M059J (cell line): ENCODE measurements around the gene GP5. TPM values are rescaled to one million over a fixed set of nuclear protein-coding genes. Genes with fewer than 3 reads are reported as not detected.

ENCODE experiments used
- DNase-seq: peaks from one replicate; pipeline ENCODE4 v3.0.0-alpha.2; 2012; ENCODE audit warnings: low read depth
- total RNA-seq: library from RNA; depleted of rRNA; stranded (reverse); fragments of >200 nt; shearing (Covaris generic); gene quantifications from 2 replicates; pipeline ENCODE4 v1.2.3, GENCODE V29; 2014

The GP5 gene
- total RNA-seq, 1 experiment from 2014 or later = 0.12 TPM

DNA sequence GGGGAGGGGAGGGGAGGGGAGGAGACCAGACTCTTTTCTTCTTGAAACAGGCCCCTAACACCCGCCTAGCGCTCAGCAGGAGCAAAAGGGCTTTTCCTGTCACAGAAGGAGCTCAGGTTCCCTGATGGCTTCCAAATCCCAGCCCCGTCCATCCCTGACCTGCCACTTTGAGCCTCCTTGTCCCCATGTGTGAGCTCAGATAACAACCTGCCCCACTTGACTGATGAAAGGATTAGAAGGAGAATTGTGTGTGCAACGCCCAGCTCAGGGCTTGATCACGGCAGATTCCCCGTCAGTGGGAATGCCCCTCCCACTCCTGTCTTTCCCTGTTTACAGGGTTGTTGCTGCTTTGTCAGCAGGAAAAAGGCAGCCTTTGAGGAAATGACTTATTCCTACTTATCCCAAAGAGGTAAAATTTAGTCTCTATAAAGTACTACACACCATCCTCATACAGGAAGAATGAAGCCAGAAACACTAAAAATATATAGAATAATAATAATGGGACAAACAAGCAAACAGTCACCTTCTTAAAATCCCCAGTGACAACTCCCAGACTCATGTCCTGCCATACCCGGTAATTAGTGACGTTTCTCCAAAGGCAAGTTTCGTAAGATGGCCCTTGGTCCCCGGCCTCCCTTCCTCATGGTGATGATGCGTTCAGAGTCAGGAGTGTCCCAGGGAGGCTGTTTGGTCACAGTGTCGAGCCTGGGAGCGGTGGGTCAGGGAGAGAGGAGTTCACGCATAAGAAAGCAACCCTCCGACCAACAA is 23.4 kb downstream of the GP5 start:
- DNase-seq = no peak

DNA sequence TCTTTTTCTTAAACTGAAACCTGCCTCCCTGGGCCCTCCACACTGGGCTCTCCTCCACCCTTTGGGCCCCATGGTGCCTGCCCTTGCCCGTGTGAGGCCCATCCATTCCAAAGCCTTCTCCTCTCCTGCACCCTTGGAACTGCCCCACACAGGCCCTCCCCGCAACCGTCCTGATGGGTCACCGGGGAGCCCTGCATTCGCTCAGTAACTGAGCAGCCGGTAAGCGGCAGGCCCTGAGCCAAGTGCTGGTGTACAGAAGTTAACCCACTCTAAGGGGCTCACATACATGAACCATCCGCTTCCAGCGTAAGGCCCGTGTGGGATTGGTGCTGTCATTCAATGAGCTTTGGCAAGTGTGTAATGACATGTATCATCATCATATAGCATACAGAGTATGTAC is 24.1 kb downstream of the GP5 start:
- DNase-seq = no peak

DNA sequence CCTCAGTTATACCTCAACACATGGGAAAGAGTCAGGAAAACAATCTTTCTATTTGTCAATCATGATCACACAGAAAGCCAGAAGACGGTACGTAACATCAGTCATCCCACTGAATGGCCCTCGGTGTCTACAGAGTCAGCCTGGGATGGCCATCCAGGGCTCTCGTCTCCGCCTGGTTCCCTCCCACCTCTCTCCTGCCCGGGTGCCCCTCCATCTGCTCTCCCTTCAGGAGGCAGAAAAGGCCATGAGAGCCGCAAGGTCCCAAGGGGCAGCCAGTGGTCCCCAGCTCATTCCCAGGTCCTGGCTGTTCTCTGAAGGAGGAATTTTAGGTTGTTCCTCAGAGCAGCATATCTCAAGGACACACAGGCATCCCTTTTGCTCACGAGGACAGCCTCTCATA is 25.2 kb downstream of the GP5 start:
- DNase-seq = no peak

DNA sequence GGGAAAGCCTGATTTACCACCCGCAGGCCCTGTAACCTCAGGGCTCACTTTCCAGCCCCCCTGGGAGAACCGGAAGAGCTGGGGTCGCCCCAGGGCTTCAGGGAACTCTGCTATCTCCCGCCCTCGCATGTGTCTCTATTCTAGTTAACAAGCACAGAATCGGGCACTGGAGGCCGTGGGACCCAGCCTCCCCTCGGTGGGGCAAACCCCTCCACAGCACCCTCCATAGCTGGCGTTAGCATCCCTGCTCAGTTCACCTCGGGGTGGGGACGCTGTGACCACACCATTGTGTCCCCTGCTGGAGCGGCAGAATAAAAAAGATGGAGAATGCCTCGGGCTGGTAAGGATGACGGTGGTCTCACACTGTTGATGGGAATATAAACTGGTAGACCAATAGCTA is 26.0 kb downstream of the GP5 start:
- no peak for DNase-seq

DNA sequence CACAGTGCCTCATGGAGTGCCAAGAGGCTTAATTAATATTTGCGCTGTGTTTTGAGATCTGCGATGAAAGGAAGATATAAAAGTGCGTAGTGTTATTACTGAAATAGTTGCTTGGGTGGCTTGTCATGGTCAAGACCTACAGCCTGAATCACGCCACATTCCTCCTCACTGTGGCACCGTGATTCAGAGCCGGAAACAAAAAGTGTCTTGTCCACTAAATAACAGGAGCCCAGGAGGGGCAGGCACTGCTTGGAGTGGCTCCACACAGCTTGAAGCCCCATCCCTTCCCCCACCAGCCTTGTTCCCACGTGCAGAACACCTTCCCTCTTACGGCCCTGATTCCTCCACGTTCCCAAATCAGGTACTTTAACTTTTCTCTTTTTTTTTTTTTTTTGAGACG is 28.3 kb downstream of the GP5 start:
- peak; percentile 23 for DNase-seq

DNA sequence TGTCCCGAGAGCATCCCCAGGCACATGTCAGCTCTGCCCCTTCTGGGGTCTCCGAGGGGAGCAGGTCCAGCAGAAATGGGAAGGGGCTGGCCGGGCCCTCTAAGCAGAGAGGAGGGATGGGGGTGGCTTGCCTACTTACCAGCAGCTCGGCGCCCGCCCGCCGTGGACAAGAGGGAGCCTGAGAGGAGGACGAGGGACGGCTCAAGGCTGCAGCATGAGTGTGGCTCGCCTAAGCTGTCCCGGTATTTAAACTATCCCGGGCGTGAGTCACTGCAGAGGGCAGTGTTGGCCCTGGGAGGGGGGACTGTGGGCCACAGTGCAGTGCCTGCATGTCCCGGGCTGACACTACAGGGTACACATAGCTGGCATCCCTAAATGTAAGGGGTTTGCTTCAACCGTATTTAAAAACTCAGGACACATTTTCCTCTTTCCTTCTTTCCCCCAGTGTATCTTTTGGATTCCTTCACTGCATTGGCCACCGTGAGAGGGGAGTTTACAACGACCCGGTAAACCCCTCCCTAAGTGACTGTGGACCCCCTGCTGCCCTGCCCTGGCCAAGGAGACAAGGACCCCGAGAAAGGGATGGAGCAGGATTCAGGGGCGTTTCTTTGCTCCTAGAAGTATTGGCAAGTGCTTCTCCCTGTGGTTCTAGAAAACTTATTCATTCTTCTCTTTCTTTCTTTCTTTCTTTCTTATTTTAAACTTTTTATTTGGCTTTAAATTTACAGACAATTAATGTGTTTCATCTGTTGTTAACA is 29.4 kb downstream of the GP5 start, which contains the start of gene LRRC15:
LRRC15 (minus strand) TSS at position 222 of the 758 bp plus-strand sequence. CDS start 8,700 bp downstream, outside the sequence.
- peak; percentile 83 for DNase-seq

DNA sequence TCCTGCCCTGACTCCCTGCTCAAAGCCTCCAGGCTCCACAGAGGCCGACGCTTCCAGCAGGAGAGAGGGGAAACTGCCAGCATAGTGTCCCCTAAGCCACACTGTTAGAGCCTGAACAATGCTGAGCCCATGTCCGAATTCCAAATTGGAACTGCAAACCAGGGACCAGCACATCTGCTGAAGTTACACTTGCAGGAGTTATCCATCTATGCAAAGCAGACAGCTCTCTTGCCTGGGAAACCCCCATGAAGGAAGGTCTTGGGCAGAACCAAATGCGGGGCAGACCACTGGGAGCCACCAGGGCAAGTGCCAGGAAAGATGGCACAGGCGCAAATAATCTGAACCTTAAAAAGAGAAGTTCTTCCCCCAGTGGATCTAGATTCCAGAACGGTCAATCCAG is 30.1 kb downstream of the GP5 start:
- no peak for DNase-seq

DNA sequence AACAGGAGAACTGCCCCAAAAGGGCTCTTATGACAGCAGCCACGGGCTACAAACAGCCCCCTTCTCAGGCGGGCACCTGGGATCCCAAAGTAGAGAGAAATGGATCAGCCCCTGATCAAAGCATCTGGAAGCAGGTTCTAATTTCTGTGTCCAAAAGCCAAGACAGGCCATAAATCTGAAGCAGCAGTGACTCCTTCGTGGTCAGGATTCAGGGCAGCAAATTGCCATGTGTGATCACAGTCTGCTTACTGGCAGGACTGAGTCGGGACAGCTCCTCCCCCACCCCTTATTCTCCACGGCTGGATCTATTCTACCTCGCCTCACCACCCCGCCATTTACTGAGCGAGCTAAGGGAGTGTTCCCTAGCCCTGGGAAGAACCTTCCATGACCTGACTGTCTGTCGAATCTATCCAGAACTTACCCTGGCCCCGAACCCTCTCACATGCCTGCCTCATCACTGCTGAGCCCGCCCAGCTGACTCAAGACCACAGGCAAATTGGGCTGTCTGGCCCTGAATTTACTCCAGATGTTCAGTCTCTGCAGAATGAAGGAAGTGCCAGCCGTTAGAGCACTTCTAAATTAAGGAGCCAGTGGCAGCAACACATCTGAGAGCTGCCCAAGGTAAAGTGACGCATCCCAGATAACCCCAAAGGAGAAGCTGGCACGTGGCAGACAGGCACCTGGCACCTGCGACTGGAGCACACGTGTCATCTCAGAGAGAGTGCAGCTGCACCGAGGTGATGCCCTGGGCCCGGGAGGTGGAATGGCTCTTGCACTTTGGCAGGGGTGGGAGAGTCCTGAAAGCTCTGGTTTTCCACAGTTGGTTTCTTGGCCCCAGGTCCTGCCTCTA is 30.8 kb downstream of the GP5 start:
- DNase-seq = peak; percentile 60

DNA sequence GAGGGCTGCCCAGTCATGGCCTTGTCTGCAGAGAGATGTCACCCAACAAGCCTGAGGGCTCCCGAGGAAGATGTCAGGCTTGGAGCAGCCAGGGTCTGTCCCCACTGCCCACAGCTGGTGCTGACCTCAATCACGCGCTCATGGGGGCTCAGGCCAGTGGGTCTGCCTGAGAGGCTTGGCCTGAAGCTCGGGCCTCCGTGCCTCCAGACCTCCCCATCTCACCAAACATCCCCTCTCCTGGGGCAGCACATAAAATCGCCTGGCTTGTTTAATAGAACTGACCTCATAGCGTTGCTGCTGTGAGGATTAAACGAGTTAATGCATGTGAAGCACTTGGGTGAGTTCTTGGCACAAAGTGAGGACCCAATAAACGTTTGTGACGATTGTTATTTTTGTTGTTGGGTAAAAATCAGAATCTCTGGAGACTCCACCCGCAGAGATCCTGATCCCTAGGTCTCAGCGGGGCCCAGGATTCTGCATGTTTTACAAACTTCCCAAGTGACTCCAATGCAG is 33.0 kb downstream of the GP5 start:
- DNase-seq = no peak

DNA sequence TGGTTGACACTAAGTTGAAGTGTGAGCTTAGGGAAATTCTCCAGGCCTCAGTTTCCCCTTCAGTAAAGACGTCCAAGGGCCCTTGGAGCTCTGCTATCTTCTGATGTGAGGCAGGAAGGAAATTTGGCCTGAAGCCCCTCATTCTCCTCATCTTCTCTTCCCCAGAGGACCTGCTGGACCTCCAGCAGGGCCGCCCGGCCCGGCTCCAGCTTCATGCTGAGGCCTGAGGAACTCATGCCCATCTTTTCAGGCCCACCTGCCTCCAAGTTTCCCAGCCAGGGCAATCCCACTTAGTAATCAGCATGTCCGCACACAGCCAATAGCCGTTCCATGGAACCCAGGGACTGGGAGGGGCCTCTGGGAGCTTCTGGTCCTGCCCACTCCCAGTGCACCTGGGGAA is 33.5 kb downstream of the GP5 start:
- no peak for DNase-seq

DNA sequence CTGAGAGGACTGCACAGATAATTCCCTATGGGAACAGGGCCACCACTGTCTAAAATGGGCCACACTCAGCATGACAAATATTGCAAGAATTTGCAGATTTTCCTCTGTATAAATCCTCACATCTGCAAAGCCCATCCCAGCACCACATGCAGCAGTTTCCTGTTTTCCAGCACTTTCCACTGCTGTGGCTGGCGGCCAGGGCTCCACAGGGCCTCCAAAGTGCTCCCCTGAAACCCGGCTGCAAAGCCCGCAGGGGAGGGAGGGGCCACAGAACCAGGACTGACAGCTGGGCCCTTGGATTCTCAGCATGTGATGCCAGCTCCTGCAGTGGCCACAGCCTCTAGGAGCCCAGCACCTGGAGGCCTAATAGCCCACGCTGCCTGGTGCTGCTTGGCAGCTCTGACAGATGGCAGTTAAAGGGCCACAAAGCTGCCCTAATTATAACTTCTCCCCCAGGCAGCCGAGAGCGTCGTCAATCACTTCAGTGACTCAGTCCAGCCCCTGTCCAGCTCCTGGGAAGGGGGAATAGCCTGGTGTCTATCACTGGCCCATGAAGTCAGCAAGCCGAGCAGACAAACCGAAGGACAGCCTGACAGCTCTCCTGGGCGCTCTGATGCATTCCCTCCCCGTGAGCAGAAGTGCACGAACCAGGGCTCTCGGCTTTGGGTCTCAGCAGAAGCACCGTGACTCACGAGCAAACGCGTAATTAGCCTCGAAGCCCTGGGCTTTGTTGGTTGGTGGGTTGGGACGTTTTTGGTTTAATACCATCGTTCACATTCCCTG is 34.2 kb downstream of the GP5 start:
- DNase-seq = peak; percentile 98

DNA sequence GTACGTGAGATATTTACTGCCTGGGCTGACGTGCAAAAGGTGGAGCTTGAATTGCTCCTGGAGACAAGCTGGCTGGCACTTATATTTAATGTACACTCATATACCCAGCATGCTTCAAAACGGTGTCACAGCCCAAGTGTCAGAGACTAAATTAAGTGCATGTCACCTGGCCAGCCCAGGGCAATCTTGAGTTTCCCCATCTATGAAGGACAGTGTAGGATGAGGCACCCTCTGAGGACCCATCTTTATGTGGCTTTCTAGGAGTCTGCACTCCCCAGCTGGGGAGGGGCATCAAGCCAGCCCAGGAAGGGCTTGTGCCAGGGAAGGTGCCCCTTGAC is 34.8 kb downstream of the GP5 start:
- DNase-seq = no peak

DNA sequence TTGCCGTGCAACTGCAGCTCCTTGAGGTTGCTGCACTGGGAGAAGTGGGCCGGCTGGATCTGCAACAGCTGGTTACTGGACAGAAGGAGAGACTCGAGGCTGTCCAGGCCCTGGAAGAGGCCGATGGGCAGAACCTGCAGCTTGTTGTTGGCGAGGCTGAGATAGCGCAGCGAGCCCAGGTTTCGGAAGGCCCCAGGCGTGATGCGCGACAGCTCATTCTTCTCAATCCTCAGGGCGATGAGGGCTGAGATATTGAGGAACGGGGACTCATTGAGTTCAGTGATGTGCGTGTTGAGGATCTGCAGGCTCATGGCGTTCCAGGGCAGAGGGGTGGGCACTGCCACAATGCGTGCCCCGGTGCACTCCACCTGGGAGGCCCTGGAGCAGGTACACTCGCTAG is 38.5 kb downstream of the GP5 start:
- no peak for DNase-seq

DNA sequence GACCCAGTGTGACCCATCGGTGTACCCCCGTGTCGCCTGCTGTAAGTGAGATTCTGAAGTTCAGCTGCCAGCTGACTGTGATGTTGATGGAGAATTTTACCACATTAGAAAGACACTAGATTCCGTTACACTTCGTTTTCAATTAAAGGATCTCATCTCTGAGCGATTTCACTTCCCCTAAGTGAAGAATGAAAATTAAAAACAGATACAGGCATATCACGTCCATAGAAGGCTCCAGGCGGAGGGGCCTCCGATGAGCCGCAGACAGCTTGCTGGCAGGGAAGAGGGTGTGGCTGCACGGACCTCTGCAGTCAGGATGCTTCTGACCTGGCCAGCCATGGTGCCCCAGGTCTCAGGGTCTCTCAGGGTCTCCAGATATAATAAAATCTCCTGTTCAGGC is 41.4 kb downstream of the GP5 start:
- DNase-seq = no peak

DNA sequence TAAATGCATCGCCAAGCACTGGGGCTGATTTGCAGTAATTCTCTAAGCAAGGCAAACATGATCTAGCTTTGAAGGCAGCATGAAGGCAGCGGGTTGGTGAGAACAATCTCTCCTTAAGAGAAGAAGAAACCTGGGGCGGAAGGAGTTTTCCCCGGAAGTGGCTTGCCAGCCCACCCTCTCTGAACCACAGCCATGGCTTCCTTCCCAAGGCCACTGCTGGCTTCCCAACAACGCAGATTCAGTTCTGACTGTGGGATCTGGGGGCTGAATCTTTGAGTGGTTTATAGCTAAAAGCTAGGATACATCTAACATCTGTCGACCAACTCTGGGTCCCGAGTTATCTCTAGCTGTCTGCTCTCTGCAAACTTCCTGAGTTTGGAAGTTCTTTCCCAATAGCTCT is 43.7 kb downstream of the GP5 start:
- no peak for DNase-seq

DNA sequence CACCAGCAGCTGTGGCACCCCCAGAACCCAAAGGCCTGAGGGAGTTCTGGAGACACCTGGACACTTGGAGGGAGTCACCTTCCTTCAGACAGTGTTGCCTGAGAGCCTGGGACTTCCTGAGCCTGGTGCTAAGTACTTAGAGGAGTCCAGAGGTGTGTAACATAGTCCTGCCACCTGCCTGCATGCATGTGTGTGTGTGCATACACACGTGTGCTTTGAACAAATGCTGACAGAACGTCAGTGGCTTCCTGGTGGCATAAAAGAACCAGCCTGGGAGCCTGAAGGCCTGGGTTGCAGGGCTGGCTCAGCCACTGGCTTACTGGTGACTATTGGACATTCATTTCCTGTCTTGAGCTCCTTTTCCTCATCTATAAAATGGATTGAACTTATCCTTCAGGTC is 44.8 kb downstream of the GP5 start:
- no peak for DNase-seq

DNA sequence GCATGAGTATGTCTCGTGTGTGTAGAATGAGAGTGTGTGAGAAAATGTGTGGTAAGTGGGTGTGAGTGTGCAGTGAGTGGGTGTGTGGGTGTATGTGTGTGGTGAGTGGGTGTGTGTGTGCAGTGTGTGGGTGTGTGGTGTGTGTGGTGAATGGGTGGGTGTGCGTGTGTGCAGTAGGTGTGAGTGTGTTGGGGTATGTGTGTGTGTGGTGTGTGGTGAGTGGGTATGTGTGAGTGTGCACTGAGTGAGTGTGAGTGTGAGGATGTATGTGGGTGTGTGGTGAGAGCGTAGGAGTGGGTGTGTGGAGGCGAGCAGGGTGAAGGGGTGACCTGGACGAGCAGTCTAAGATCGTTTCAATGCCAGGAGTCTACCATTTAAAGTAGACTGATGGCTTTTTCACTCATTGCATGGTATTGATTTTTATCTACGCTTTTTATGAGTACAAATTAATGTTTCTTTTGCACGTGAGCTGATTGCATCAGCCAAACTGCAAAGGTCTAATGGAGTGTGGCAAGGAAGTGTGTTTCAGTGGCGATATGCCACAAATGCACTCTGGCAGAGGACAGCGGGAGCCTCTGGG is 46.3 kb downstream of the GP5 start:
- no peak for DNase-seq

DNA sequence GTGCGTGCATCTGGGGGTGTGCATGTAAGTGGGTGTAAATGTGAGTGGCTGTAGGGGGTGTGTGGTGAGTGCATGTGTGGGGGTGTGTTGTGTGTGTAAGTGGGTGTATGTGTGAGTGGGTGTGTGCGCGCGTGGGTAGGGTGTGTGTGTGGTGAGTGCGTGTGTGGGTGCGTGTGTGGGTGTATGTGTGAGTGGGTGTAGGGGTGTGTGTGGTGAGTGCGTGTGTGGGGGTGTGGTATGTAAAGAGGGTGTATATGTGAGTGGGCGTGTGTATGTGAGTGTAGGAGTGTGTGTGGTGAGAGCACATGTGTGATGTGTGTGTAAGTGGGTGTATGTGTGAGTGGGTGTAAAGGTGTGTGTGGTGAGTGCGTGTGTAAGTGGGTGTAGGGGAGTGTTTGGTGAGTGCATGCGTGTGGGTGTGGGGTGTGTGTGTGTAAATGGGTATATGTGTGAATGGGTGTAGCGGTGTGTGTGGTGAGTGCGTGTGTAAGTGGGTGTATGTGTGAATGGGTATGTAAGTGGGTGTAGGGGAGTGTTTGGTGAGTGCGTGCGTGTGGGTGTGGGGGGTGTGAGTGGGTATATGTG is 47.0 kb downstream of the GP5 start:
- DNase-seq = no peak

DNA sequence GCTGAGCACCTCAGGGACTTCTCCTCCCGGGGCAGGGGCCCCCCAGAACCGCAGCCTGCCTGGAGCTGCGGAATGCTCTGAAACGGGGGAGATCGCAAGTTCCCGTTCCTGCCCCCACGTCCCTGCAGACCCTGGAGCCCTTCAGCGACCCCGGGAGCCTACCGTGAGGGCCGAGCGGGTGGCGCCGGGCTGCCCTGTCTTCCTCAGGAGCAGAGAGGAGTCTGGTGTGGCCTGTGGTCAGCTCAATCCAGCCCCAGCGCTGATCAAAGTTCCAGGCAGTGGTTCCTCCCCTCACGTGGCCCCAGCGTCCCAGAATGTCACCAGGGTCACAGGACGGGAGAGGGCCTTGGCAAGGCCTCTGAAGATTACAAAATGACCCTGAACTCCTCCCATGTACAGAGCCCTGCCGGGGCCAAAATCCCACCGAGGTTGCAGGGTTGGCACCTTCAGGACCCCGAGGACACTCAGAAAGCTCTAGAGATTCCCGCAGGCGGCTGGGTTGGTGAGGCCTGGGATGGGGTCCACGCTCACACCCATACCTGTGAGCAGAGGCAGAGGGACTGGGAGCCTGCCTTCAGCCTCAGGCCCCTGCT is 47.9 kb downstream of the GP5 start, which contains the start of gene CPN2:
CPN2 (minus strand) TSS at position 249 of the 593 bp plus-strand sequence. CDS start 8,626 bp downstream, outside the sequence.
- DNase-seq = no peak

DNA sequence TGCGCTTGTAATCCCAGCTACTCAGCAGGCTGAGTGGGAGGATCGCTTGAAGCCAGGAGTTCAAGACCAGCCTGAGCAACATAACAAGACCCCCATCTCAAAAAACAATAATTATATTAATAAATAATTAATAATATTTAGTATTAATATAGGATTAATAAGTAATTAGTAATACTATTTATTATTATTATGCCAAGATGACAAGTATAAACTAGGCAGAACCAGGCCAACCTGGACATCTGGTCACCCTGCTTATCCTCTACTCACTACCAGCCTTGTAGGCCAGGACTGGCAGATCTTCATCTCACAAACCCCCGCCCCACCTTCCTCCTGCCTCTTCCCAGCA is 48.4 kb downstream of the GP5 start:
- no peak for DNase-seq
